NCI-H1417 (cell line): ENCODE measurements around the gene KLHL14.
"Not testable (repeated sequence)": the region's sequence is repeated elsewhere in the genome, so short reads cannot be mapped to it uniquely, and the experiment has no call there.

Source experiments
- DNase-seq, 3 experiments: peaks; one replicate each; lab custom pipeline; 2025; lab: John Stamatoyannopoulos, UW

The KLHL14 gene

GRCh38 chr18:32772581-32773381 is at the start of gene KLHL14:
Gene KLHL14 (minus strand): TSS chr18:32773023. CDS start chr18:32770591, 2,432 bp downstream.
- DNase-seq, result peak; percentile 7 to 63 (median 47)

GRCh38 chr18:32822197-32822596 is 49.4 kb upstream of the KLHL14 start:
- no peak for DNase-seq

- no peak for DNase-seq
These were observed 43.1 kb upstream of the KLHL14 start for GRCh38 chr18:32815881-32816280.

GRCh38 chr18:32812342-32812741 is 39.5 kb upstream of the KLHL14 start:
- DNase-seq, result no peak

GRCh38 chr18:32810314-32810713 is 37.5 kb upstream of the KLHL14 start:
- DNase-seq, result no peak

- DNase-seq, result no peak
These were observed 32.5 kb upstream of the KLHL14 start for GRCh38 chr18:32805354-32805753.

- DNase-seq, result no peak
These were observed 31.5 kb upstream of the KLHL14 start for GRCh38 chr18:32804134-32804888.

- DNase-seq, result no peak
These were observed 30.7 kb upstream of the KLHL14 start for GRCh38 chr18:32803568-32803967.

GRCh38 chr18:32802591-32803451 is 30.0 kb upstream of the KLHL14 start:
- DNase-seq, result no peak

GRCh38 chr18:32801228-32801627 is 28.4 kb upstream of the KLHL14 start:
- no peak for DNase-seq

- no peak for DNase-seq
These were observed 25.6 kb upstream of the KLHL14 start for GRCh38 chr18:32798209-32798960.

- DNase-seq, result not testable (repeated sequence)
These were observed 21.8 kb upstream of the KLHL14 start for GRCh38 chr18:32794667-32795066.

- no peak for DNase-seq
These were observed 6.2 kb upstream of the KLHL14 start for GRCh38 chr18:32779010-32779409.

- no peak for DNase-seq
These were observed 4.2 kb upstream of the KLHL14 start for GRCh38 chr18:32777049-32777448.

- DNase-seq, result no peak
These were observed 3.7 kb upstream of the KLHL14 start for GRCh38 chr18:32776561-32776960.

- DNase-seq, result peak in 2 of 3 experiments; percentile 35 to 74
These were observed 2.8 kb upstream of the KLHL14 start for GRCh38 chr18:32775628-32776027.

GRCh38 chr18:32773382-32773712 is 524 bp upstream of the KLHL14 start:
- DNase-seq, result no peak

GRCh38 chr18:32771871-32772580 is 797 bp downstream of the KLHL14 start:
- DNase-seq, result peak in 2 of 3 experiments; percentile 64 to 71

- DNase-seq, result peak in 2 of 3 experiments; percentile 80
These were observed 1.6 kb downstream of the KLHL14 start for GRCh38 chr18:32771169-32771751.

- peak in 2 of 3 experiments; percentile 65 to 66 for DNase-seq
These were observed 2.1 kb downstream of the KLHL14 start for GRCh38 chr18:32770666-32771168.
